ENCODE results near the gene UTP14C.

DNA sequence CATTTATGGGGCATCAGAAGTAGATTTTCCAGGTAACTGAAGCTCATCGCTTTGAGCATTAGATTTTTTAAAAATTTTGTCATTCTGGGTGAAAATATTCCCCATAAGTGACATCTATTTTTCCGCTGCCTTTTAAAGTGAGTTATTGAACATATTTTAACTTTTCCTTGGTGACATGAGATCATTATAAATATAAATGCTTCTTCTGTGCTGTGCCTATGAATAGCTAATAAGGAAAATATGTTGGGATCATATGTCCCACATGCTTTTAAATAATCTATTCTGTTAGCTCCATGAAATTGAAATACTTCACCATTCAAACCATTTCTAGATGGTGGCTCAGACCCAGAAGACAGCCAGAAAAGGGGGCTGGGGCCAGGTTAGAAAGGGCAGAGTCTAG lies 27.3 kb upstream of the UTP14C start:
- TF ChIP-seq BHLHE40 (IDR thresholded peaks at IDR 0.05; ENCODE audit: low read length), result no peak
- TF ChIP-seq MZF1 (CRISPR knock-in tag; IDR thresholded peaks at IDR 0.05; ENCODE audit: borderline replicate concordance), result no peak
- TF ChIP-seq POLR2AphosphoS5 (IDR thresholded peaks at IDR 0.05; ENCODE audit: low read depth, low read length), result no peak
- TF ChIP-seq, protein P1, sequence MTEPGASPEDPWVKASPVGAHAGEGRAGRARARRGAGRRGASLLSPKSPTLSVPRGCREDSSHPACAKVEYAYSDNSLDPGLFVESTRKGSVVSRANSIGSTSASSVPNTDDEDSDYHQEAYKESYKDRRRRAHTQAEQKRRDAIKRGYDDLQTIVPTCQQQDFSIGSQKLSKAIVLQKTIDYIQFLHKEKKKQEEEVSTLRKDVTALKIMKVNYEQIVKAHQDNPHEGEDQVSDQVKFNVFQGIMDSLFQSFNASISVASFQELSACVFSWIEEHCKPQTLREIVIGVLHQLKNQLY (CRISPR knock-in tag; IDR thresholded peaks at IDR 0.05), result no peak
- TF ChIP-seq, protein P2, sequence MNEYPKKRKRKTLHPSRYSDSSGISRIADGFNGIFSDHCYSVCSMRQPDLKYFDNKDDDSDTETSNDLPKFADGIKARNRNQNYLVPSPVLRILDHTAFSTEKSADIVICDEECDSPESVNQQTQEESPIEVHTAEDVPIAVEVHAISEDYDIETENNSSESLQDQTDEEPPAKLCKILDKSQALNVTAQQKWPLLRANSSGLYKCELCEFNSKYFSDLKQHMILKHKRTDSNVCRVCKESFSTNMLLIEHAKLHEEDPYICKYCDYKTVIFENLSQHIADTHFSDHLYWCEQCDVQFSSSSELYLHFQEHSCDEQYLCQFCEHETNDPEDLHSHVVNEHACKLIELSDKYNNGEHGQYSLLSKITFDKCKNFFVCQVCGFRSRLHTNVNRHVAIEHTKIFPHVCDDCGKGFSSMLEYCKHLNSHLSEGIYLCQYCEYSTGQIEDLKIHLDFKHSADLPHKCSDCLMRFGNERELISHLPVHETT (CRISPR knock-in tag; conservative IDR thresholded peaks at IDR 0.05), result no peak
- TF ChIP-seq GTF3A (CRISPR knock-in tag; conservative IDR thresholded peaks at IDR 0.05), result no peak
- TF ChIP-seq CHD2 (IDR thresholded peaks at IDR 0.05; ENCODE audit: low read depth, low read length), result no peak
